ENCODE results near the gene PHOSPHO2.

DNA sequence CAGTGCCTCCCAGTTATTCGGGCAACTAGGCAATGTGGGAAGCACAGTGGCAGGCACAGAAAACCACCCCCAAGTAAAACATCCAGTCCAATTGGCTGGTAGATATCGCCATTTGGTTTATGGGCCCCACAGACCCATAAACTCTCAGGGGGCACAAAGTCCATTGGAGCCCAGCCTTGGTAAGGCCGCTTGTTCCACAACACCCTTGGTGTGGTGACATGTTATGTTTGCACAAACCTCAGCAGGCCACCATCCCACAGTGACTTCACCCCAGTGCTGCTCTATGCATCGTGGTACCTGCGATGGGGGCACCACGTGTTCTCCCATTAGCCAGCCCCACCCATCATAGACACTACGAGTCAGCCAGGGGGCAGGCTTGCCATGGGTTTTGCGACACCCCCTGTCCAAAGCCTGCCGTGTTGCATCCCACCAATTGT lies 18.5 kb downstream of the PHOSPHO2 start:
- TF ChIP-seq, protein P1, sequence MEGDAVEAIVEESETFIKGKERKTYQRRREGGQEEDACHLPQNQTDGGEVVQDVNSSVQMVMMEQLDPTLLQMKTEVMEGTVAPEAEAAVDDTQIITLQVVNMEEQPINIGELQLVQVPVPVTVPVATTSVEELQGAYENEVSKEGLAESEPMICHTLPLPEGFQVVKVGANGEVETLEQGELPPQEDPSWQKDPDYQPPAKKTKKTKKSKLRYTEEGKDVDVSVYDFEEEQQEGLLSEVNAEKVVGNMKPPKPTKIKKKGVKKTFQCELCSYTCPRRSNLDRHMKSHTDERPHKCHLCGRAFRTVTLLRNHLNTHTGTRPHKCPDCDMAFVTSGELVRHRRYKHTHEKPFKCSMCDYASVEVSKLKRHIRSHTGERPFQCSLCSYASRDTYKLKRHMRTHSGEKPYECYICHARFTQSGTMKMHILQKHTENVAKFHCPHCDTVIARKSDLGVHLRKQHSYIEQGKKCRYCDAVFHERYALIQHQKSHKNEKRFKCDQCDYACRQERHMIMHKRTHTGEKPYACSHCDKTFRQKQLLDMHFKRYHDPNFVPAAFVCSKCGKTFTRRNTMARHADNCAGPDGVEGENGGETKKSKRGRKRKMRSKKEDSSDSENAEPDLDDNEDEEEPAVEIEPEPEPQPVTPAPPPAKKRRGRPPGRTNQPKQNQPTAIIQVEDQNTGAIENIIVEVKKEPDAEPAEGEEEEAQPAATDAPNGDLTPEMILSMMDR (IDR thresholded peaks at IDR 0.05 in 2 of 3, conservative IDR thresholded peaks at IDR 0.05 in 1 of 3; ENCODE audit: control insufficient read depth in 2 of 3, extremely low read depth in 1 of 3, insufficient read depth in 1 of 3, low read depth in 3 of 3, low read length in 3 of 3) = no peak
- TF ChIP-seq POLR2A (IDR thresholded peaks at IDR 0.05; ENCODE audit: low read depth, low read length) = no peak
